CD8-positive, alpha-beta memory T cell (primary cell): ENCODE data around the gene OSBPL3. TPM values are rescaled to one million over a fixed set of nuclear protein-coding genes. Genes with fewer than 3 reads are reported as not detected.

Experiments
- CTCF ChIA-PET: fragments of 350-600 bp; sonication (Branson Sonifier 250); formaldehyde crosslinking; loops from one replicate; lab custom pipeline; 2021; ENCODE audit warnings: antibody characterized with exemption; lab: Charles Lee
- POLR2A ChIA-PET: fragments of 350-600 bp; sonication (Branson Sonifier 250); formaldehyde crosslinking; loops from one replicate; lab custom pipeline; 2021; ENCODE audit warnings: antibody characterized with exemption; lab: Charles Lee
- DNase-seq, 5 donors: peaks; one replicate each; pipeline versions ENCODE4 v3.0.0 to v3.0.0-alpha.2; 2020 to 2022; ENCODE audit warnings: mixed read lengths in 1 of 5
- H3K27ac ChIP-seq: one replicate; pipeline ENCODE4 v1.7.0; 2013; ENCODE audit warnings: low read depth, mild to moderate bottlenecking, low read length, moderate library complexity
- H3K27me3 ChIP-seq: 2 replicates; pipeline ENCODE4 v1.7.0; 2013; ENCODE audit warnings: low read length, mild to moderate bottlenecking; ENCODE audit not compliant: insufficient read depth, poor library complexity, severe bottlenecking
- H3K36me3 ChIP-seq: 2 replicates; pipeline ENCODE4 v1.7.0; 2013; ENCODE audit warnings: mild to moderate bottlenecking, low read length, moderate library complexity; ENCODE audit not compliant: insufficient read depth
- H3K4me1 ChIP-seq: 2 replicates; pipeline ENCODE4 v1.7.0; 2013; ENCODE audit warnings: mild to moderate bottlenecking, low read length, moderate library complexity; ENCODE audit not compliant: insufficient read depth
- H3K4me3 ChIP-seq: 2 replicates; pipeline ENCODE4 v1.7.0; 2013; ENCODE audit warnings: mild to moderate bottlenecking, low read length
- H3K9me3 ChIP-seq: 2 replicates; pipeline ENCODE4 v1.7.0; 2013; ENCODE audit warnings: mild to moderate bottlenecking, low read length
- H3K27ac Mint-ChIP-seq, 8 donors: one replicate each; pipeline ENCODE4 v1.8.0; 2020 to 2021; ENCODE audit warnings: mixed read lengths in 8 of 8, mild to moderate bottlenecking in 6 of 8, inconsistent platforms in 3 of 8, moderate library complexity in 3 of 8
- H3K27me3 Mint-ChIP-seq, 2 donors: one replicate each; pipeline ENCODE4 v1.8.0; 2020 to 2021; ENCODE audit warnings: mixed read lengths in 2 of 2, mild to moderate bottlenecking in 1 of 2, moderate library complexity in 1 of 2
- H3K36me3 Mint-ChIP-seq, 3 donors: one replicate each; pipeline ENCODE4 v1.8.0; 2020 to 2021; ENCODE audit warnings: mixed read lengths in 3 of 3, inconsistent platforms in 1 of 3, mild to moderate bottlenecking in 1 of 3
- H3K4me1 Mint-ChIP-seq, 3 donors: one replicate each; pipeline ENCODE4 v1.8.0; 2020 to 2021; ENCODE audit warnings: mixed read lengths in 3 of 3, inconsistent platforms in 1 of 3, mild to moderate bottlenecking in 1 of 3
- H3K4me3 Mint-ChIP-seq, 7 donors: one replicate each; pipeline ENCODE4 v1.8.0; 2020 to 2021; ENCODE audit warnings: mixed read lengths in 7 of 7, mild to moderate bottlenecking in 6 of 7, moderate library complexity in 4 of 7, inconsistent platforms in 2 of 7
- H3K9me3 Mint-ChIP-seq, 5 donors: one replicate each; pipeline ENCODE4 v1.8.0; 2020 to 2022; ENCODE audit warnings: mixed read lengths in 5 of 5, mild to moderate bottlenecking in 3 of 5, moderate library complexity in 2 of 5, inconsistent platforms in 1 of 5
- polyA plus RNA-seq: library from polyadenylated mRNA; unstranded; fragments of 300-500 nt; fragmentation: Illumina TruSeq; gene quantifications from one replicate; pipeline ENCODE4 v1.2.3, GENCODE V29; 2021
- total RNA-seq, 2 experiments: library from RNA; stranded (reverse); gene quantifications; one replicate each; pipeline ENCODE4 v1.2.3, GENCODE V29; 2021

OSBPL3 gene
- total and polyA plus RNA-seq, 3 experiments from 2014 or later, result 16.4 to 72.5 (median 71.7) TPM

GRCh38 chr7:24891311-24891735, 88.7 kb downstream of the OSBPL3 start:
- Histone ChIP-seq H3K27ac (no peak overlapping the region), H3K9me3 (no peaks in the 10 kb centered on the region), H3K4me3 (no peak overlapping the region), H3K4me1 (peaks cover 7% of the 10 kb centered on the region), H3K27me3 (no peaks in the 10 kb centered on the region), H3K36me3 (no peaks in the 10 kb centered on the region)
- H3K36me3 Mint-ChIP-seq, result peaks cover 6 to 46% (median 20%) of the 10 kb centered on the region in 3 donors
- POLR2A ChIA-PET, result no interaction called here
- CTCF ChIA-PET, result interaction anchor here (1.7 kb wide), 1 partner anchor 87 kb away, joined by 7 read pairs; no protein-coding TSS in a partner anchor
- no peak overlapping the region for H3K4me3 Mint-ChIP-seq
- no peak for DNase-seq
- no peaks in the 10 kb centered on the region for H3K9me3 Mint-ChIP-seq
- peaks cover 20 to 56% (median 43%) of the 10 kb centered on the region in 3 donors for H3K4me1 Mint-ChIP-seq
- no peak overlapping the region for H3K27ac Mint-ChIP-seq
- no peaks in the 10 kb centered on the region for H3K27me3 Mint-ChIP-seq

- peaks cover 12 to 51% (median 26%) of the 10 kb centered on the region in 3 donors for H3K4me1 Mint-ChIP-seq
- no peak overlapping the region for H3K4me3 Mint-ChIP-seq
- H3K27ac Mint-ChIP-seq, result peak overlapping the region in 3 of 8 donors; percentile 7 to 51 (median 13)
Measured at GRCh38 chr7:24889611-24890010, 90.4 kb downstream of the OSBPL3 start.

GRCh38 chr7:24888653-24889052, 91.3 kb downstream of the OSBPL3 start:
- Histone ChIP-seq H3K9me3 (no peaks in the 10 kb centered on the region), H3K4me3 (no peak overlapping the region), H3K27me3 (no peaks in the 10 kb centered on the region), H3K4me1 (no peaks in the 10 kb centered on the region), H3K27ac (no peak overlapping the region), H3K36me3 (no peaks in the 10 kb centered on the region)
- CTCF ChIA-PET, result interaction anchor here (1.2 kb wide), 1 partner anchor 92 kb away, joined by 3 read pairs; no protein-coding TSS in a partner anchor
- Mint-ChIP-seq H3K36me3 (peaks cover 10 to 66% (median 28%) of the 10 kb centered on the region in 3 donors), H3K9me3 (no peaks in the 10 kb centered on the region), H3K27ac (no peak overlapping the region), H3K4me3 (no peak overlapping the region), H3K27me3 (no peaks in the 10 kb centered on the region), H3K4me1 (peaks cover 5 to 48% (median 20%) of the 10 kb centered on the region in 3 donors)
- no peak for DNase-seq
- POLR2A ChIA-PET, result no interaction called here

More at GRCh38 chr7:24889611-24890010, 90.4 kb downstream of the OSBPL3 start:
- H3K27ac ChIP-seq, result no peak overlapping the region
- Mint-ChIP-seq H3K36me3 (peaks cover 10 to 60% (median 24%) of the 10 kb centered on the region in 3 donors), H3K9me3 (no peaks in the 10 kb centered on the region), H3K27me3 (no peaks in the 10 kb centered on the region)
- H3K9me3 ChIP-seq, result no peaks in the 10 kb centered on the region
- H3K4me1 ChIP-seq, result peaks cover 3% of the 10 kb centered on the region
- ChIA-PET CTCF (interaction anchor here (1.2 kb wide), 1 partner anchor 91 kb away, joined by 3 read pairs; no protein-coding TSS in a partner anchor), POLR2A (no interaction called here)
- no peak for DNase-seq
- no peaks in the 10 kb centered on the region for H3K36me3 ChIP-seq
- H3K27me3 ChIP-seq, result no peaks in the 10 kb centered on the region
- no peak overlapping the region for H3K4me3 ChIP-seq

GRCh38 chr7:24885716-24886115, 94.3 kb downstream of the OSBPL3 start:
- ChIA-PET CTCF (interaction anchor here (0.7 kb wide), 1 partner anchor 314 kb away, joined by 3 read pairs; no protein-coding TSS in a partner anchor), POLR2A (no interaction called here)
- no peak overlapping the region for H3K4me3 Mint-ChIP-seq
- no peaks in the 10 kb centered on the region for H3K27me3 Mint-ChIP-seq
- H3K27ac ChIP-seq, result no peak overlapping the region
- no peaks in the 10 kb centered on the region for H3K27me3 ChIP-seq
- peaks cover 10 to 64% (median 25%) of the 10 kb centered on the region in 3 donors for H3K36me3 Mint-ChIP-seq
- H3K9me3 ChIP-seq, result no peaks in the 10 kb centered on the region
- H3K36me3 ChIP-seq, result no peaks in the 10 kb centered on the region
- DNase-seq, result no peak
- H3K9me3 Mint-ChIP-seq, result no peaks in the 10 kb centered on the region
- no peak overlapping the region for H3K4me3 ChIP-seq
- H3K4me1 ChIP-seq, result no peaks in the 10 kb centered on the region
- H3K27ac Mint-ChIP-seq, result peak overlapping the region in 1 of 8 donors; percentile 42
- H3K4me1 Mint-ChIP-seq, result peaks cover 12 to 56% (median 22%) of the 10 kb centered on the region in 3 donors

GRCh38 chr7:24885305-24885704, 94.7 kb downstream of the OSBPL3 start:
- CTCF ChIA-PET, result interaction anchor here (0.7 kb wide), 1 partner anchor 314 kb away, joined by 3 read pairs; no protein-coding TSS in a partner anchor
- no peaks in the 10 kb centered on the region for H3K27me3 Mint-ChIP-seq
- H3K27ac Mint-ChIP-seq, result peak overlapping the region in 2 of 8 donors; percentile 42 to 66
- H3K4me3 ChIP-seq, result no peak overlapping the region
- POLR2A ChIA-PET, result no interaction called here
- peaks cover 10 to 61% (median 24%) of the 10 kb centered on the region in 3 donors for H3K36me3 Mint-ChIP-seq
- no peaks in the 10 kb centered on the region for H3K36me3 ChIP-seq
- no peaks in the 10 kb centered on the region for H3K9me3 ChIP-seq
- H3K27me3 ChIP-seq, result no peaks in the 10 kb centered on the region
- no peaks in the 10 kb centered on the region for H3K9me3 Mint-ChIP-seq
- H3K4me1 ChIP-seq, result no peaks in the 10 kb centered on the region
- DNase-seq, result no peak
- H3K4me1 Mint-ChIP-seq, result peaks cover 14 to 56% (median 22%) of the 10 kb centered on the region in 3 donors
- no peak overlapping the region for H3K4me3 Mint-ChIP-seq
- H3K27ac ChIP-seq, result no peak overlapping the region

GRCh38 chr7:24884401-24884800, 95.6 kb downstream of the OSBPL3 start:
- CTCF ChIA-PET, result no interaction called here

GRCh38 chr7:24883622-24884013, 96.4 kb downstream of the OSBPL3 start:
- H3K4me1 Mint-ChIP-seq, result peaks cover 13 to 47% (median 21%) of the 10 kb centered on the region in 3 donors
- H3K27me3 ChIP-seq, result no peaks in the 10 kb centered on the region
- H3K9me3 Mint-ChIP-seq, result no peaks in the 10 kb centered on the region
- H3K27ac ChIP-seq, result no peak overlapping the region
- no peak overlapping the region for H3K4me3 Mint-ChIP-seq
- POLR2A ChIA-PET, result interaction anchor here (0.5 kb wide), 1 partner anchor 45 kb away, joined by 4 read pairs; no protein-coding TSS in a partner anchor
- no peaks in the 10 kb centered on the region for H3K36me3 ChIP-seq
- H3K9me3 ChIP-seq, result no peaks in the 10 kb centered on the region
- no peaks in the 10 kb centered on the region for H3K27me3 Mint-ChIP-seq
- peaks cover 10 to 48% (median 14%) of the 10 kb centered on the region in 3 donors for H3K36me3 Mint-ChIP-seq
- no peaks in the 10 kb centered on the region for H3K4me1 ChIP-seq
- no peak overlapping the region for H3K4me3 ChIP-seq
- CTCF ChIA-PET, result interaction anchor here (1.3 kb wide), 1 partner anchor 71 kb away, joined by 4 read pairs; no protein-coding TSS in a partner anchor
- no peak for DNase-seq
- H3K27ac Mint-ChIP-seq, result peak overlapping the region in 2 of 8 donors; percentile 17 to 58

More at GRCh38 chr7:24884401-24884800, 95.6 kb downstream of the OSBPL3 start:
- Mint-ChIP-seq H3K36me3 (peaks cover 10 to 53% (median 20%) of the 10 kb centered on the region in 3 donors), H3K4me1 (peaks cover 17 to 52% (median 22%) of the 10 kb centered on the region in 3 donors), H3K4me3 (no peak overlapping the region), H3K9me3 (no peaks in the 10 kb centered on the region), H3K27ac (peak overlapping the region in 3 of 8 donors; percentile 18 to 54 (median 21)), H3K27me3 (no peaks in the 10 kb centered on the region)
- H3K9me3 ChIP-seq, result no peaks in the 10 kb centered on the region
- H3K36me3 ChIP-seq, result no peaks in the 10 kb centered on the region
- no peaks in the 10 kb centered on the region for H3K27me3 ChIP-seq
- POLR2A ChIA-PET, result no interaction called here
- no peak overlapping the region for H3K4me3 ChIP-seq
- no peak for DNase-seq
- no peak overlapping the region for H3K27ac ChIP-seq
- H3K4me1 ChIP-seq, result no peaks in the 10 kb centered on the region

- H3K9me3 Mint-ChIP-seq, result no peaks in the 10 kb centered on the region
- H3K4me1 Mint-ChIP-seq, result peaks cover 13 to 47% (median 25%) of the 10 kb centered on the region in 3 donors
- no peaks in the 10 kb centered on the region for H3K27me3 Mint-ChIP-seq
- peaks cover 10 to 48% (median 14%) of the 10 kb centered on the region in 3 donors for H3K36me3 Mint-ChIP-seq
- POLR2A ChIA-PET, result interaction anchor here (0.5 kb wide), 1 partner anchor 45 kb away, joined by 4 read pairs; no protein-coding TSS in a partner anchor
- H3K27ac Mint-ChIP-seq, result peak overlapping the region in 4 of 8 donors; percentile 2 to 77 (median 23)
- Histone ChIP-seq H3K4me3 (no peak overlapping the region), H3K27me3 (no peaks in the 10 kb centered on the region), H3K9me3 (no peaks in the 10 kb centered on the region), H3K4me1 (no peaks in the 10 kb centered on the region), H3K27ac (no peak overlapping the region), H3K36me3 (no peaks in the 10 kb centered on the region)
- H3K4me3 Mint-ChIP-seq, result no peak overlapping the region
- CTCF ChIA-PET, result interaction anchor here (1.3 kb wide), 1 partner anchor 70 kb away, joined by 4 read pairs; no protein-coding TSS in a partner anchor
- no peak for DNase-seq
Measured at GRCh38 chr7:24882989-24883621, 96.9 kb downstream of the OSBPL3 start.
